MM.1S (cell line): ENCODE measurements around the gene CYB5R4.

Experiments used
- CTCF ChIP-seq: fragments of 300-600 bp; sonication (generic); IDR thresholded peaks from 2 replicates; pipeline ENCODE4 v1.5.1; 2016; ENCODE audit warnings: antibody characterized with exemption, low read length, mixed read lengths
- EZH2 ChIP-seq: fragments of 300-600 bp; sonication (generic); optimal IDR thresholded peaks from 2 replicates; pipeline ENCODE3; 2017; ENCODE audit warnings: low read depth, mild to moderate bottlenecking, antibody characterized with exemption, low read length, mixed read lengths
- EZH2phosphoT487 ChIP-seq: fragments of 300-600 bp; sonication (generic); IDR thresholded peaks from 2 replicates; pipeline ENCODE4 v1.6.1; 2018; ENCODE audit warnings: antibody characterized with exemption, low read length

- TF ChIP-seq CTCF: no peak
- TF ChIP-seq EZH2phosphoT487: no peak
- no peak for TF ChIP-seq EZH2
These were observed 44.9 kb downstream of the CYB5R4 start for GRCh38 chr6:83904395-83904794.
